AG10803 (cell line): ENCODE measurements around the gene MAPRE2.

Source experiments
- DNase-seq: peaks from one replicate; pipeline ENCODE4 v3.0.0; 2010; ENCODE audit warnings: low read depth
- H3K4me3 ChIP-seq: 2 replicates; pipeline ENCODE4 v1.5.1; 2011; ENCODE audit warnings: mild to moderate bottlenecking, low read length, control low read depth
- TF ChIP-seq, protein P1 (sequence below): conservative IDR thresholded peaks from 2 replicates; pipeline ENCODE4 v1.5.1; 2011; ENCODE audit warnings: mild to moderate bottlenecking, low read length, control low read depth, inconsistent platforms

The MAPRE2 gene

DNA sequence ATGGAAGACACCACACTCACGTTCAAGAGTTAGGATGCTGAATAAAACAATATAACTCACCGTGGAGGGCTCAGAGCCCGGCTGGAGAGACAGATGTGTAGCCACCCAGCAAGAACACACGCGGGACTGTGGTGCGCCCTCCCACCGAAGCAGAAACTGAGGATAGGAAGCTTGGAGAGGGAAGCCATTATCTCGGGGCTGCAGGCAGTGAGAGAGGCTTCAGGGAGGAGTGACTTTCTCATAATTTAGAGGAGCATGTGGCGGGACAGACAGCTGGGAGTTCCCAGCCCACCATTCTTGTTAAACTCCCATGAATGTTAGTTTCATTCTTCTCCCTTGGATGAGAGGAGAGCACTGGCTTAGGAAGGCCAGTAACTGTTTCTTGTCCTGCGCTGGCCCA, 96.4 kb downstream of the MAPRE2 start:
- no peak overlapping the region for H3K4me3 ChIP-seq
- DNase-seq: no peak
- TF ChIP-seq, protein P1, sequence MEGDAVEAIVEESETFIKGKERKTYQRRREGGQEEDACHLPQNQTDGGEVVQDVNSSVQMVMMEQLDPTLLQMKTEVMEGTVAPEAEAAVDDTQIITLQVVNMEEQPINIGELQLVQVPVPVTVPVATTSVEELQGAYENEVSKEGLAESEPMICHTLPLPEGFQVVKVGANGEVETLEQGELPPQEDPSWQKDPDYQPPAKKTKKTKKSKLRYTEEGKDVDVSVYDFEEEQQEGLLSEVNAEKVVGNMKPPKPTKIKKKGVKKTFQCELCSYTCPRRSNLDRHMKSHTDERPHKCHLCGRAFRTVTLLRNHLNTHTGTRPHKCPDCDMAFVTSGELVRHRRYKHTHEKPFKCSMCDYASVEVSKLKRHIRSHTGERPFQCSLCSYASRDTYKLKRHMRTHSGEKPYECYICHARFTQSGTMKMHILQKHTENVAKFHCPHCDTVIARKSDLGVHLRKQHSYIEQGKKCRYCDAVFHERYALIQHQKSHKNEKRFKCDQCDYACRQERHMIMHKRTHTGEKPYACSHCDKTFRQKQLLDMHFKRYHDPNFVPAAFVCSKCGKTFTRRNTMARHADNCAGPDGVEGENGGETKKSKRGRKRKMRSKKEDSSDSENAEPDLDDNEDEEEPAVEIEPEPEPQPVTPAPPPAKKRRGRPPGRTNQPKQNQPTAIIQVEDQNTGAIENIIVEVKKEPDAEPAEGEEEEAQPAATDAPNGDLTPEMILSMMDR: no peak

DNA sequence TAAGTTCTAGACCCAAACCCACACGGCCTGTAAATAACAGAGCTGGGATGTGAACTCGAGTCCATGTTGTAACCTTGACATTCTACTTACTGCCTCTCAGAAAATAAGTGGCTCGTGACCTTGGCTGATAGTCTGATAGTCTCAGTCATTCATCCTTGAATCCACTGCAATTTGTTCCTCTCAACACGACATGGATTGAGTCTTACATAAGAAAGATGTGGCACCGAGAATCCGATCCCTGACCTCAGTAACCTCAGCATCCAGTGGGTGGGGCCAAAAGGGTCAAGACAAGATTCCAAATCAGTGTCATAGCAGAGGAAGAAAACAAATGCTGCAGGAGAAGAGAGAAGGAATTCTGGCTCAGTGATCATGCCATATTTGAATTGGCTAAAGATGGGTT, 97.6 kb downstream of the MAPRE2 start:
- DNase-seq: no peak
- TF ChIP-seq, protein P1: no peak
- no peak overlapping the region for H3K4me3 ChIP-seq

DNA sequence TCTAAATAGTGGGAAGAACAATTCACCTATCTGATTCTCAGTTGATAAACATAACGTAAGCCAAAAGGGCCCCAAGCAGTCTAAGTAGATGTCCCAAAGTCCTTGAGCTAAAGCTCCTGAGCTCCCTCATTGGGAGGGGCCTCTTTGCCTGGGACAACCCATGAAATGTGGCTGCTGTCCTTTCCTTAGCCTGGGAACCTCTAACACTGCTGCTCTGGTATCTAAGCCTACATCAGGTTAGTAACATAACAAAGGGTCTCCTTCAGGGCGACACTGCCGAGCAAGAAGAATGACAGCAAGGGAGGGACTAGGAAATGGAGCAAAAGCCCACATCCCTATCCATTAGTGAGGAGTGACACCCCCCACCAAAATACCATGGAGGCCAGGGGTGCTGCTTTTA, 98.3 kb downstream of the MAPRE2 start:
- no peak overlapping the region for H3K4me3 ChIP-seq
- no peak for DNase-seq
- TF ChIP-seq, protein P1: no peak

DNA sequence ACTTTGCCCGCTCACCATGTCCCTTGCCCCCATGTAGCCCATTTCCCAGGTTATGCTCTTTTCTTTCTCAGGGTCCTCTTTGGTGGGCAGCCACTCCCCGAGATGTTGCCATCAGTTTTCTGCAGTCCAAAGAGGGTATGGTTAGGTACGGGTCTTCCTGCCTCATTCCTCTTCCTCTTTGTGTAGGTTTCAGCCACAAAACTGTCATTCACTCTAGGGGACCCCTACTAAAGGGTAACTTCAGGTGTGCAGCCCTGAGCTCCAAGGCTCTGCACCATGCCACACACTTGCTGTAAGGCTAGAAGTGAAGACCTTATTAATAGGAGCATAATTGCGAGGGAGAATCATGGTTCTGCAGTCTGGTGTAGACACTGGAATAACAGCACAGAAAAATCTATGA, 99.9 kb downstream of the MAPRE2 start:
- H3K4me3 ChIP-seq: no peak overlapping the region
- no peak for DNase-seq
- TF ChIP-seq, protein P1: no peak

DNA sequence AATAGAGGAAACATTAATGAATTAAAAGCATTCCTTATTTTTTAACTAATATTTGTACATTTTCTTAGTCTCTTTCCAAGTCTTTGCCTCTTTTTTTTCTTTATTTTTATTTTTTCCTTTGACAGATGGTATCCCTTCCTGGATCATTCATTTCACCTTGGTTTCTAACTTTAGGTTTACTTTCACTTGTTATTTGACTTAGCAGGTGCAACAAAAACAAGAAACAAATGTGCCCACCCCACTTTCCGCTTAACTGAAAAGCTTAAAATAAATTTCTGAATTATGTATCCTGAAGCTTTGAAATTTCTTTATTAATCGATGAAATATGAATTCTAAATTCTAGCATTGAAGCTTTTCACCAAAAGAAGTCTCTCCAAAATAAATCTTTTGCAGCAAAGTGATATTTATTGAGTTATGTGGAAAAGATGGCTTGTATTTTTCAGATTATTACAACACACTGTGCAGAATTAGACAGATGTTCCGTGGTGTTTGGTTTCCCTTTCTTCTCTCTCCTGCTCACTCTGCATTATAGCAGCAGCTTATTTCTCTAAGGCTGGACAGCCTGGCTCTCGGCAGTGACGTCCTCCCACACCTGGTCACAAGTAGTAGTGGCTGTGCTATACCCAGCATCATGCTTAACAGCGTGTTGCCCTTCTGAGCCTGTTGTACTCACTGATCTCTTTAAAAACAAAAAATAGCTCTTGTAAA, 100.5 kb downstream of the MAPRE2 start:
- TF ChIP-seq, protein P1: no peak
- no peak overlapping the region for H3K4me3 ChIP-seq
- DNase-seq: no peak

DNA sequence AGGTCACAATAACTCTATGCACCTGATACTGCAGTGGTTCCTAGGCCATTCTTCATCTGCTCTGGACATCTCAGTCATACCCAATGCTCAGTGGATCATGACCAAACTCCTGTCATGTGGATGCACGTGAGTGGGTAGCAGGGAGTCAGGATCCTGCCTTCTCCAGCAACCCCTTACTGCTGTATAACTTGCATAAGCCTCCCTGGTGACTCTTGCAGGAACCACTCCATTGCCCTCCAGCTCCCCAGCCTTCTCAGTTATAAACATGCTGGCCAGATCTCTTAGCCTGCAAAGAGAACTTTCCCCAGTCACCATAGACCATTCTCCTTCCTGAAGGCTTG, 101.0 kb downstream of the MAPRE2 start:
- TF ChIP-seq, protein P1: no peak
- H3K4me3 ChIP-seq: no peak overlapping the region
- DNase-seq: no peak
